PFSK-1 (cell line): ENCODE measurements around the gene POMT1.

Experiments used
- POLR2AphosphoS5 ChIP-seq: IDR thresholded peaks from 2 replicates; pipeline ENCODE4 v1.6.1; 2012; ENCODE audit warnings: low read depth, mild to moderate bottlenecking, control low read depth, low read length, moderate library complexity
- TF ChIP-seq, protein P1 (sequence below), 2 experiments: IDR thresholded peaks; 2 replicates each; pipeline versions ENCODE4 v1.6.1 to v1.8.0; 2011 to 2012; ENCODE audit warnings: low read depth in 2 of 2, low read length in 2 of 2, control low read depth in 1 of 2, inconsistent platforms in 1 of 2, mild to moderate bottlenecking in 1 of 2, moderate library complexity in 1 of 2; ENCODE audit not compliant: insufficient read depth in 1 of 2

DNA sequence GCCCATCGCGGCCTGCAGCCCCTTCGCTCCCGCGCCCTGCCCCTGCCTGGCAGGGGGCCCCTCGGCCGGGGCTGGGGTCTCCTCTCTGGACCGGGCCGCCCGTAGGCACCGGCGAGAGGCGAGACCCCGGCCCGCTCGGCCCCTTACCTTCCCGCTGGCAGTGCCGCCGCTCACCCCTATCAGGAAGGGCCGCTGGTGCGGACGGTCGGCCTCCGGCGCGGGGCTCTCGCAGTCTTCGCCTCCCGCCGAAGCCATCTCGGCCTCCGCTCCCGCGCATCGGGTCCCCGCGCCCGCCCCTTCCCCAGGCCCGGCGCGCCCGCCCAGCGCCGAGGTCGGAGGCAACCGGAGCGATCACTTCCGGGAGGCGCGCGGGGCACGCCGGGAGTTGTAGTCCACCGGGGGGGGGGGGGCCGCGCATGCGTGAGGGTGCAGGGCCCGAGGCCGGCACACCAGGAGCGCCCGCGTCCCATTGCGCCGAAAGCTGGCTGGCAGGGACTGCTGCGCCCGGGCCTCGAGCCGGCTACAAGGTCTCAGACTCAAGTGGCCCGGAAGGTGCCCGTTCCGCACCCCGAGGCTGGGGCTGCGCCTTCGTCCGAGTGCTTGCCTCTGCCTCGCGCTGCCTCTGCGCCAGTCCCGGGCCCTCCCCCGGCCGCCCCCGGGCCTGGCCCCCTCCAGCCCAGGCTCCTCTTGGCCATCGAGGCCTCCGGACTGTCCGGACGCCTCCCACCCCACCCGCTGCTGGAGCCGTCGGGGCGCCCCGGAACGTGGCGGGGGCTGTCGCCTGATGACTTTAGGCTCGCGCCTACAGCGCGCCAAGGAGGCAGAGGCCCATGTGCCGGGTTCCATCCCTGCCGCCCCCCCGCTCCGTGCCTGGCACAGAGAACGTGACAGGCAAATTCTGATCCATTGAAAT lies 28.5 kb downstream of the POMT1 start, which contains the start of gene UCK1:
- peak; percentile 40; the same call in 1 of the 2 replicates for TF ChIP-seq POLR2AphosphoS5
- TF ChIP-seq, protein P1, sequence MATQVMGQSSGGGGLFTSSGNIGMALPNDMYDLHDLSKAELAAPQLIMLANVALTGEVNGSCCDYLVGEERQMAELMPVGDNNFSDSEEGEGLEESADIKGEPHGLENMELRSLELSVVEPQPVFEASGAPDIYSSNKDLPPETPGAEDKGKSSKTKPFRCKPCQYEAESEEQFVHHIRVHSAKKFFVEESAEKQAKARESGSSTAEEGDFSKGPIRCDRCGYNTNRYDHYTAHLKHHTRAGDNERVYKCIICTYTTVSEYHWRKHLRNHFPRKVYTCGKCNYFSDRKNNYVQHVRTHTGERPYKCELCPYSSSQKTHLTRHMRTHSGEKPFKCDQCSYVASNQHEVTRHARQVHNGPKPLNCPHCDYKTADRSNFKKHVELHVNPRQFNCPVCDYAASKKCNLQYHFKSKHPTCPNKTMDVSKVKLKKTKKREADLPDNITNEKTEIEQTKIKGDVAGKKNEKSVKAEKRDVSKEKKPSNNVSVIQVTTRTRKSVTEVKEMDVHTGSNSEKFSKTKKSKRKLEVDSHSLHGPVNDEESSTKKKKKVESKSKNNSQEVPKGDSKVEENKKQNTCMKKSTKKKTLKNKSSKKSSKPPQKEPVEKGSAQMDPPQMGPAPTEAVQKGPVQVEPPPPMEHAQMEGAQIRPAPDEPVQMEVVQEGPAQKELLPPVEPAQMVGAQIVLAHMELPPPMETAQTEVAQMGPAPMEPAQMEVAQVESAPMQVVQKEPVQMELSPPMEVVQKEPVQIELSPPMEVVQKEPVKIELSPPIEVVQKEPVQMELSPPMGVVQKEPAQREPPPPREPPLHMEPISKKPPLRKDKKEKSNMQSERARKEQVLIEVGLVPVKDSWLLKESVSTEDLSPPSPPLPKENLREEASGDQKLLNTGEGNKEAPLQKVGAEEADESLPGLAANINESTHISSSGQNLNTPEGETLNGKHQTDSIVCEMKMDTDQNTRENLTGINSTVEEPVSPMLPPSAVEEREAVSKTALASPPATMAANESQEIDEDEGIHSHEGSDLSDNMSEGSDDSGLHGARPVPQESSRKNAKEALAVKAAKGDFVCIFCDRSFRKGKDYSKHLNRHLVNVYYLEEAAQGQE (IDR thresholded peaks at IDR 0.05; ENCODE audit: insufficient read depth in 1 of 2, low read depth in 2 of 2, low read length in 2 of 2): no peak
